Measurements from ENCODE around the gene SMYD3. TPM values are rescaled to one million over a fixed set of nuclear protein-coding genes. Genes with fewer than 3 reads are reported as not detected.

SMYD3 gene
- polyA plus RNA-seq, 1 donor from 2014 or later = 48.6 TPM

- H3K27me3 ChIP-seq (ENCODE audit: insufficient read depth, low read depth, low read length) = no peaks in the 10 kb centered on the region
Observed at GRCh38 chr1:246450611-246451251, 56.3 kb downstream of the SMYD3 start.

GRCh38 chr1:246448373-246448772 is 58.7 kb downstream of the SMYD3 start:
- Histone ChIP-seq H4K20me1 (ENCODE audit: insufficient read depth) (no peaks in the 10 kb centered on the region), H3K27me3 (ENCODE audit: insufficient read depth, low read depth, low read length) (no peaks in the 10 kb centered on the region), H3K9ac (ENCODE audit: low read length) (no peak overlapping the region), H3K9me2 (ENCODE audit: insufficient read depth, low read length) (no peaks in the 10 kb centered on the region), H3K79me2 (replicated peaks; ENCODE audit: insufficient read depth, low read length) (no peaks in the 10 kb centered on the region), H3K4me3 (ENCODE audit: low read length) (no peak overlapping the region), H3K4me2 (ENCODE audit: low read length) (no peak overlapping the region), H2AFZ (ENCODE audit: low read depth, low read length) (no peak overlapping the region), H3F3A (ENCODE audit: insufficient read depth, low read length, poor library complexity, severe bottlenecking) (no peaks in the 10 kb centered on the region), H3K27ac (ENCODE audit: low read length) (no peak overlapping the region), H3K9me3 (ENCODE audit: low read length) (no peaks in the 10 kb centered on the region), H3K36me3 (ENCODE audit: insufficient read depth, low read length) (no peaks in the 10 kb centered on the region)
- no peak for TF ChIP-seq POLR2AphosphoS5 (IDR thresholded peaks at IDR 0.05)

More at GRCh38 chr1:246450611-246451251, 56.3 kb downstream of the SMYD3 start:
- no peak overlapping the region for H3K9ac ChIP-seq (ENCODE audit: low read length)
- no peak overlapping the region for H2AFZ ChIP-seq (ENCODE audit: low read depth, low read length)
- no peaks in the 10 kb centered on the region for H3K9me3 ChIP-seq (ENCODE audit: low read length)
- no peaks in the 10 kb centered on the region for H4K20me1 ChIP-seq (ENCODE audit: insufficient read depth)
- no peak overlapping the region for H3K4me2 ChIP-seq (ENCODE audit: low read length)
- H3K4me3 ChIP-seq (ENCODE audit: low read length) = no peak overlapping the region
- H3K36me3 ChIP-seq (ENCODE audit: insufficient read depth, low read length) = no peaks in the 10 kb centered on the region
- no peaks in the 10 kb centered on the region for H3K79me2 ChIP-seq (replicated peaks; ENCODE audit: insufficient read depth, low read length)
- H3F3A ChIP-seq (ENCODE audit: insufficient read depth, low read length, poor library complexity, severe bottlenecking) = no peaks in the 10 kb centered on the region
- no peaks in the 10 kb centered on the region for H3K9me2 ChIP-seq (ENCODE audit: insufficient read depth, low read length)
- TF ChIP-seq EP300 (conservative IDR thresholded peaks at IDR 0.05; ENCODE audit: poor library complexity, severe bottlenecking) = no peak
- TF ChIP-seq RAD21 (conservative IDR thresholded peaks at IDR 0.05) = peak; percentile 86
- no peak for TF ChIP-seq TAF1 (IDR thresholded peaks at IDR 0.05; ENCODE audit: low read depth)
- no peak for TF ChIP-seq REST (IDR thresholded peaks at IDR 0.05; ENCODE audit: borderline replicate concordance)
- TF ChIP-seq POLR2AphosphoS5 (IDR thresholded peaks at IDR 0.05) = no peak
- TF ChIP-seq SMC3 (conservative IDR thresholded peaks at IDR 0.05; ENCODE audit: poor library complexity) = peak; percentile 81
- TF ChIP-seq MXI1 (conservative IDR thresholded peaks at IDR 0.05; ENCODE audit: poor library complexity, severe bottlenecking) = no peak
- TF ChIP-seq CTCF (IDR thresholded peaks at IDR 0.05; ENCODE audit: poor library complexity, severe bottlenecking) = peak; percentile 82
- no peak for TF ChIP-seq EZH2 (IDR thresholded peaks at IDR 0.05; ENCODE audit: borderline replicate concordance, insufficient read depth, low read length, poor library complexity, severe bottlenecking)
- H3K27ac ChIP-seq (ENCODE audit: low read length) = no peak overlapping the region

All from neural cell (in vitro differentiated cells).